Hindlimb muscle (tissue), 1 donor: ENCODE measurements around the gene LIMS2. TPM values are rescaled to one million over a fixed set of nuclear protein-coding genes. Genes with fewer than 3 reads are reported as not detected.

Source experiments
- DNase-seq: peaks from one replicate; pipeline ENCODE4 v3.0.0-alpha.2; 2013
- polyA plus RNA-seq: library from polyadenylated mRNA; unstranded; fragments of 120-200 nt; gene quantifications from one replicate; pipeline ENCODE4 v1.2.1, GENCODE V29; 2013; ENCODE audit not compliant: insufficient read length

The LIMS2 gene
- polyA plus RNA-seq, 1 donor: 52.6 TPM

GRCh38 chr2:127674241-127675209 lies 805 bp downstream of the LIMS2 start:
- DNase-seq: no peak

GRCh38 chr2:127673291-127674069 lies 1.9 kb downstream of the LIMS2 start:
- no peak for DNase-seq

DNA sequence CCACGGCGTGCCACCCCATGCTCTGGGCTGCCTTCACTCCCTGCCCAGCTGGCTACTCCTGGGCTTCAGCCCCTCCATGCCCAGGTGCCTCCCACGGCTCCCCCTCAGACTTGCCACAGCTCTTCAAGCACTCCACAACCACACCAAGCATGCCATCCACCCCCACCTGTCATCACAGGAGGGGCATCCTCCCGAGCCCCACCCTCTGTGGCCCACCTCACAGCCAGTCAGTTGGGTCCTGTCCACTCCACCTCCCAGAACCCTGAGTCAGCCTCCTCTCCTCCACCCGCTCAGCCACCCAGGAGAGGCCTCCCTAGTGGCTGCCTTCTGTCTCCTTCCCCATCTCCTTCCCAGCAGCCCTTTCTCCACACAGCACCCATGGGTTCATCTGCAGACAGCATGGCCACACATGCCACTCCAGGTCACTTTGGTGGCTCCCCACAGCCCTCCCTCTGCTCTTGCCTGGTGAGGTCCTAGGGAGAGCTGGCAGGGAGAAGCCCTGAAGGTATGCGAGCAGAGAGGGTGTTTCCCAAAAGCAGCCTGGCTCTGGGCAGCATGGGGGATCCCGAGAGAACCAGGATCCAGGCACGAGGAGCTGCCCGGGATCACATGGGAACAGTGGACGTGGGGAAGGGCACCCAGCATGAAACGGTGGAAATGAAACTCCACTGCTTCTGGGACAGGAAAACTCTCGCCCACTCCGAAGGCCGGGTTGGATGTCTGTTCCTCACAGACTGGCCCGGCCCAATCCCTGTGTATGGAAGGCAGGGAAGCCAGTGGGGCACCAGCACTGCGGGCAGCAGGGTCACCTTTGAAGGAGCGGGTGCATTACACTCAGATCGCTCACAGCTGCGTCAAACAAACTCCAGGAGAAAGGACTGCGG lies 2.7 kb downstream of the LIMS2 start:
- no peak for DNase-seq

DNA sequence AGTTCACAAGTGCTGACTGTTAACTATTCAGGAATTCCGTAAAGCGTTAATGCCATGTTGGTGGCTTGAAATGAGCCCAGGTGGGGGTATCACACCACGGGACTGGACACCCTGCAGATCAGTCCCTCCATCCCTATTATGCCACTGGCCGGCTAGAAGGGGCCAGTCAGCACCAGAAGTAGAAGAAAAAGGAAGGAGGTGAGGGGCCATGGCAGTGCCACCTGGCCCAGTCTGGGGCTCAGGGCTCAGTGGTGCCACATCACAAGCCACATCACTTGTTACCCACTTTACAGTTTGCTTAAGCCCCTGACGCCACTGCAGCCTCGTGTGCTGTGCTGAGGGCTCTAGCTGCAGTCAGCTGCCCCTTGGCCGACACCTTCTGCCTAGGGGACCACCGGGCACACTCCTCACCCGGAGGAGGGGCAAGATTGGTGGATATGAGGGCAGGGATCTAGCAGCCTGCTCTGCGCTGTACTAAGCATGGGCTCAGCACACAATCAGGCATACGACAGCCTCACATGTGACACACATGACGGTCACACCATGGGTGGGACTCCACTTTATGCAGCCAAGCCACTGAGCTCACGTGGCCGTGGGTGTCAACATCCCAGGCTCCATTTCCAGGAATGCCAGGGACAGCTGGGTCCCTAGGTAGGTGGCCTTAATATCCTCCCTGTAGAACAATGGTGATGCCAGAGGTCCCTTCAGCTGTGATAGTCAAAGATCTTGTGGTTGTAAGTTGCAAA lies 3.6 kb downstream of the LIMS2 start:
- DNase-seq: no peak

DNA sequence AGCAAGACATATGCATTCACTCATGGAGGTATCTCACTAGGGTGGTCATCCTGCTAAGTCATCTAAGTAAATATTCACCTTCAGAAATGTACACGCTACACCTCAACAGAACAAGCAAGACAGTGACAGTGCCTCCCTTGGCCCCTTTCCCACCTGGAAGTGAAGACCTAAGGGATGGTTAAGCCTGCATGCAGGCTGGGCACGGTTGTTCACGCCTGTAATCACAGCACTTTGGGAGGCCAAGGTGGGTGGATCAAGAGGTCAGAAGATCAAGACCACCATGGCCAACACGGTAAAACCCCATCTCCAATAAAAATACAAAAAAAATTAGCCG lies 4.4 kb downstream of the LIMS2 start:
- DNase-seq: no peak

- no peak for DNase-seq
Observed at GRCh38 chr2:127670055-127670956, 5.0 kb downstream of the LIMS2 start.

GRCh38 chr2:127669056-127669455 lies 6.3 kb downstream of the LIMS2 start:
- no peak for DNase-seq

- no peak for DNase-seq
Observed at GRCh38 chr2:127665267-127665893, 9.9 kb downstream of the LIMS2 start.

DNA sequence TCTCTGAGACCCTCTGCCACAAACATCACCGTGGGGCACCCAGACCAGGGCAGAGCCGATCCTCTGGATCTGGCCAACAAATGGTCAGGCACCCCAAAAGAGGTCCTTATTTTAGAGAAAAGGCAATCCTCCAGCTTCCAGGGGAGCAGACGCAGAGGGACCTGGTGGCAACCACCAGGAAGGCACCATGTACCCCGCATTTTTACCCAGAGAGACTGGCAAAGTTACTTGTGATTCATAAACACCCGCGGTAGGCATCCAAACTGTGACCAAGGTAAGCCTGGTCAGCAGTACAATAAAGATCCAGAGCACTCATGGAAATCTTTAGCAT lies 10.5 kb downstream of the LIMS2 start:
- DNase-seq: no peak

DNA sequence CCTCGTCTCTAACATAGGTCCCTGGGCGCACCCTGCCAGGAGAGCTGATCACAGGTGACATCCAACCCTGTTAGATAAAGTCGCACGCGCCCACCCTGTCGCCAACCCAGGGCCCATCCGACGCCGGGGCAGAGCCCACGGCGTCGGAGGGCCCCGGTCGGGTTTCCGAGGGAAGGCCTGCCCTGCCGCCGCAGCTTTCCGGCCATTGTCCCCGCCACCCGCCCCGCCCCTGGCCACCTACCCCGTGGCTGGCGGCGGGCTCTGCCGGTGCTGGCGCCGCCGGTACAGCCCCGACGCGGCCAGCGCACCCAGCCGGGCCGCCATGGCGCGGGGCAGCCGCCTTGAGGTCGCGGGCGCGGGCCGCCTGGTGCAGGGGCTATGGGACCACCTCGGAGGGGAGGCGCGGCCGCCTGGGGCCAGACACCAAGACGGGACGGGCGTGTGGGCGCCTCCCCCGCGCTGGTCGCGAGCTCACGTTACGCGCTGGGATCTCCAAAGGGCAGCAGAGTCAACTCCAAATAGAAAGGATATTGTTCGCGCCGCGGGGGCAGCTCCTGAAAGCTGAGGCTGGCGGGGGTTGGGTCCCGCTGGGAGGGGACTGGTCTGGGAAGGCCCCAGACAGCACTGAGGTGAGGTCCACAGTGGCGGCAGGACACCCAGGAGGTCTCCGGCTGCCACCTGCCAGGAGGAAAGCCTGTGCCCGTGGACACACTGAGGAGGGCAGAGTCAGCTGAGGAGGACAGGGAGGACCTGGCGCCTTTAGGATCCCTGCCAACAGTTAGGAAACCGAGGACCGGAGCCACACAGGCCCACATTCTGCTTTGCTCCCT lies 11.1 kb downstream of the LIMS2 start:
- no peak for DNase-seq

DNA sequence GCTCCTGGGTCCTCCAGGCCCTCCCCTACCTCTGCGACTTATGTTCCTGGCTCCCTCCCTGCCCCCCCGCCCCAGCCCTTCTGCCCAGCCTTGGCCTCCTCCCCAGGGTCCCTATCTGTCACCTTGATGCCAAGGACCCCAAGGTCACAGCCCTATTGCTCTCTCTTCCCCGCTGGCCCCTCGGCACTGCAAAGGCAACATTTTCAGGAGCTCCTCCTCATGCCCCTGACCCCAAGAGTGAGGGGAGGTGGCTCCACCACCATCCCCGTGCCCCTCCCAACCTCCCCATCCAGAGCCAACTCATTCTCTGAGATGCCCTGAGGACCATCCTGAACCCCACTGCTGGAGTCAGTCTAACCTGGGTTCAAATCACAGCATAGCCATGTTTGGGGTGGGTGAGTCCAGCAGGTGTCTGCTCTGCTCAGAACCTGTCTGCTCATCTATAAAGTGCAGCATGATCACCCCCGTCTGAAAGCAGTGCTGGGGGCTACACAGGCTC lies 11.7 kb downstream of the LIMS2 start:
- DNase-seq: no peak

GRCh38 chr2:127662937-127663565 lies 12.3 kb downstream of the LIMS2 start:
- no peak for DNase-seq

- DNase-seq: no peak
Observed at GRCh38 chr2:127661949-127662510, 13.3 kb downstream of the LIMS2 start.

GRCh38 chr2:127661072-127661649 lies 14.2 kb downstream of the LIMS2 start:
- no peak for DNase-seq

- no peak for DNase-seq
Observed at GRCh38 chr2:127660291-127660578, 15.1 kb downstream of the LIMS2 start.

DNA sequence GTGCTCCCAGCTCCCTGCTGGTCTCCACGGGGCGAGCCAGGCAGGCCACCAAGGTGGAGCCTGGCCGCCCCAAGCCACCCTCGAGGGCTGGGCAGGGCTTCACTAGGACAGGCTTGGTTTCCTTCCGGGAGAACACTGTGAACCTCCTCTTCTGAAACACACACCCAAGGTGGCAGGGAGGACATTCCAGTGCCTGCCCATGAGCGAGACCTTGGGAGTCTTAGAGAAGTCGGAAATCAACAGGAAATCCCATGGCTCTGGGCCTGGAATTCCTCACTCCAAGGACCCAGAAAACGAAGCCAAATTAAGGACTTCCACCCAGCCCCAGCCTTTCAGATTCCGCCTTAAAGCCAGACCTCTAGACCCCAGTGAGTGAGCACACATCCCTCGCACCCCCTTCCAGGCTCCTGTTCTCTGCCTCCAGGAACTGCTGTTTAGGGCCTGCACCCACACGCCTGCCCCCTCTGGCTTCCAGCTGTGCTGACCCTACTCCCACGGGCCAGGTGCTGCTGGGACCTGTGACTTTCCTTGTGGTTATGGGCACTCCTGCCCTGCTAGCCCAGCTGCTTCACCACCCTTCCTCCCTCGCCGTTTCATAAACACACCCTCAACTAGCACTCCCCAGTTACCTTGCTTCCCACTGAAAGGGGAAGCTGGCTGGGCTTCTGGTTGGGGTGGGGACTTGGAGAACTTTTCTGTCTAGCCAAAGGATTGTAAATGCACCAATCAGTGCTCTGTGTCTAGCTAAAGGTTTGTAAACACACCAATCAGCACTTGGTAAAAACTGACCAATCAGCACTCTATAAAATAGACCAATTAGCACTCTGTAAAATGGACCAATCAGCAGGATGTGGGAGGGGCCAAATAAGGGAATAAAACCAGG lies 15.7 kb downstream of the LIMS2 start:
- no peak for DNase-seq
